GM18868 (cell line): ENCODE data around the gene XYLT2.
"Not testable (repeated sequence)": the region's sequence is repeated elsewhere in the genome, so short reads cannot be mapped to it uniquely, and the experiment has no call there.

Source experiments
- ATAC-seq: cut with Tn5 transposase; IDR thresholded peaks from one replicate; pipeline ENCODE4 v1.9.1; 2021; ENCODE audit warnings: mild to moderate bottlenecking, moderate library complexity; ENCODE audit not compliant: unreplicated experiment

Gene XYLT2

DNA sequence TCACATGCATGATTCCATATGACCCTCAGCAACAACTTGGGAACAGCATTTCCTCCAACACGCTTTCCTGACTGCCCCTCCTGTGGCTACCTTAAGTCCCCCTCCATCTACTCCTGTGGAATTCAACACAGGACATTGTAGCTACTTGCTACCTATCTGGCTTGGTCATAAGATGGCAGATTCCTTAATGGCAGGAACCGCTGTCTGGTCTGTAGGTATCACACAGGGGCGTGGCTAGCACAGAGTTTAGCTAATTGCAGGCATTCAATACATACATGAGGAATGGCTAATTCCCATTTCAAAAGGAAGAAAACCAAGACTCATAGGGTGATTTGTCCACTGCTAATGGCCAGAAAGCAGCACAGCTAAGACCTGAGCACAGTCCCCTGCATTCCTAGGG lies 42.8 kb downstream of the XYLT2 start:
- ATAC-seq: no peak

DNA sequence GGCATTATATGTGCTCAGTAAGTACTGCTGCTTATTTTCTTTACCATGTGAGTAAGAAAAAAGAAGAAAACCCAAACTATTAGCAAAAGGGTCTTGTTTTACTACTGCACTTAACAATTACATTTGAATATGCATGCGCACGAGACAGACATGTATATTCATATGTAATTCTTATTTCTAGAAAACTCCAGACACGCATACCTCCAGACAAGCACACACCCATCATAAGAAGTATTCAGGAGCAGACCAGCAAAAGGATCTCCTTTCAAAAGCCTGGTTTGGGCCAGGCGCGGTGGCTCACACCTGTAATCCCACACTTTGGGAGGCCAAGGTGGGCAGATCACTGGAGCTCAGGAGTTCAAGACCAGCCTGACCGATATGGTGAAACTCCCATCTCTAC lies 43.6 kb downstream of the XYLT2 start:
- no peak for ATAC-seq

DNA sequence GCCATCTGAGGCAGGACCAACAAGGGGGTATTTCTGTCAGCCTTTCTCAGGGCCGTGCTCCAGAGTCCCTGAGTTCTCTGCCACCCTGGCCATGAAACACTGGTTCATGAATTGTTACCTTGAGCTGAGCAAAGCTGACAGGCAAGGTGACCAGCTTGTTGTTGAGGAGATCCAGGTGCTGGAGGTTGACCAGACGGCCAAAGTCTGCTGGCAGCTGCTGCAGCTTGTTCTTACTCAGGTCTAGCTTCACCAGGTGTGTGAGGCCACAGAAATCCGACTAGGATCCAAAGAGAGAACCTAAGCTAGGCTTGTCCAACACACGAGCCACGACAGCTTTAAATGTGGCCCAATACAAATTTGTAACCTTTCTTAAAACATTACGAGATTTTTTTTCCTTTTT lies 46.7 kb downstream of the XYLT2 start:
- no peak for ATAC-seq

DNA sequence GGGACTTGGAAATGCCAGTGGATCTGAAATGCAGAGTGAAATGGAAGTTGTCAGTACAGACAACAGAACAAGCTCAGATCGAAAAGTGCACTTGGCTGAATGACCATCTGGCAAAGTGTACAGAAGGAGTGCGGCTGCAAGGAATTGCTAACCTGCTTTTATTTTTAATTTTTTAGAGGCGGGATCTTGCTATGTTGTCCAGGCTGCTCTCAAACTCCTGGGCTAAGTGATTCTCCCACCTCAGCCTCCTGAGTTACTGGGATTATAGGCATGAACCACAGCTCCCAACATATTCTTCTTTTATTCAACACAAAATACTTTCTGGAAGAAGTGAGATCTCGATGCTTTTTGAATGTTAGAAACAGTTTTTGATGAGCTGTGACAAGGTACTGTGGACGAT lies 47.8 kb downstream of the XYLT2 start:
- ATAC-seq: no peak

DNA sequence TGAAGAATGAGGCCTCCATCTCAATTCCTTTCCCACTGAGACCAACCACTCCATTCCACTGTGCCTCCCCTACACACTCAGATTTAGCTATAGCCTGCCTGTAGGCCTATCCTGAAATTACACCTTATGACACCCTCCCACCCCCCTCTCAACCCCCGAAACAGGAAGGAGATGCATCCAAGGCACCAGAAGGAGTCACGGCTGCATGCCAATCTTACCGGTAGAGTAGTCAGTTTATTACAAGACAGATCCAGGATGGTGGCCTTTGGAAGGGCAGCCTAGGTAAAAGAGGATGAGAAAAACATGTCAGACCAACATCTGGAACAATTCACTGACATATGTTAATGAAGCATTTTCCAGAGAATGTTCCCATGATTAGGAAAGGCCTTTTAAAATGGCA lies 48.8 kb downstream of the XYLT2 start:
- ATAC-seq: no peak

DNA sequence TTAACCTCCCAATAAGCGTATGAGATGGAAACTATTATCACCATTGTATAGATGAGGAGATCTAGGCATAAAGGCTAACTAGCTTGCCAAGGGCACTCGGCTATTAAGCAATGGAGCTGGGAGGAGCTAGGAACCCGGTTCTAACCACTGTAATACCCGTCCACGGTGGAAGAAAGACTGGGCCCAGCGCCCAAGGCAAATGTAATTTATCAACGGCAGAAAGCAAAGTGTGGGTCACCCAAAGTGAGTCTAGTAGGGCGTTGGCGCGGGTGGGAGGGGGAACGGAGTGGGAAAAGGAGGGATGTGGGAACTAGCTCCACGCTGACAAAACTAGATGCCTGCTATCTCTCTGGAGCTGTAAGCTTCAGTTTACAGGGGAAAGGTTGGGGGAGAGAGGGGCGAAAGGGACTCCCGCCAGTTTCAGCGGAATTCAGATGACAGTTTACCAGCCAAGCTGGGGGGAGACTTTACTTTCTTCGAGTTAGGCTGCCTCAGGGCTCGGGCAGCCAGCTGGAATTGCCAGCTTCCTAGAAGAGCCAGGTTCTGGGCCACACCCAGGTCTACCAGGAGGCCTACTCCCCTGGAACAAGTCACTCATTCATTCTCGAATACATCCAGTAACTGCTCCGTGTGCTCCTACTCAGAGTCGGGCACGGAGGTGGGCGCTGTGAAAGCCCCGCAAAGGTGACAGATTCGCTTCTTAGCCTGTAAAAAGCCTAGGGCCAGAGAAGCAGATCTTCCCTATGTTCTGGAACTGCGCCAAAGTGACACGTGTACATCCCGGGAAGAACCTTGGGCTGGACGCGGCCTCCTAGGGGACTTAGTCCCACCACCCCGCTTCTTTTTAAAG lies 50.6 kb downstream of the XYLT2 start:
- ATAC-seq: no peak

DNA sequence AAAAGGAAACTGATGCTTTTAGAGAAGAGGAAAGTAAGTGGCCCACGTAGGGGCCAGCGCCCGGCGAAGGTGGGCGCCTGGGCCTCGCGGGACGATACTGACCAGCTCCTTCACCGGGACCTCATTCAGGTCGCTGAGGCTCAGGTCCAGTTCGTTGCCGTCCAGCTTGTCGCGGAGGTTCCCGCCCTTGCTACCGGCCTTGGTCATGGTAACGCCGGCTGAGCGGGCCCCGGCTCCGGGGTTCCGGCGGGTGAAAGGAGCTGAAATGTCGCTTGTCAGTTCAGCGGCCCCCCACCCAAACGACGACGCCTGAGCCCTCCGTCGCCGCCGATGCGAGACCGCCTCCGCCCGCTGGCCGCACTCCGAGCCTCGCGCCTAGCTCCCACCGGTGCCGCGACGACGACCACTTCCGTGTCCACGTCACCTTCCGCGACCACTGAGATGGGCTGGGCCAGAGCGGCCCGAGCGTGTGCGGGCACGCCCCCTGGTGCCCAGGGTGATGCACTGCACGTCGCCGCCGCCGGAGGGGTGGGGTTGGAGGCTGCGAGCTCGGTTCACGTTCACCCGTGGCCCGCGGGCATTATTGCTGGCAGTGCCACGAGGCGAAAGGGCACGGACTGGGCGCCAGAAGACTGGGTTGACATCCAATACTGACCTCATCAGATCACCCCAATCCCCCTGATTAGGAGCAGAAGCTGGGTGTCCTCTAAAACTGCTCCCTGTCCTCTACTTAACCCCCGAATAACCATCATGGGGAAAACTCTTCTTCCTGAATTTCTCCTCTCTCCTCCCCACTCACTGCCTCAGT lies 51.4 kb downstream of the XYLT2 start, which contains the start of gene LRRC59:
Gene LRRC59, minus strand, starts transcription at position 413 of the 808 bp plus-strand sequence. Its CDS starts 206 bp downstream, at position 207.
- peak; percentile 98 for ATAC-seq

DNA sequence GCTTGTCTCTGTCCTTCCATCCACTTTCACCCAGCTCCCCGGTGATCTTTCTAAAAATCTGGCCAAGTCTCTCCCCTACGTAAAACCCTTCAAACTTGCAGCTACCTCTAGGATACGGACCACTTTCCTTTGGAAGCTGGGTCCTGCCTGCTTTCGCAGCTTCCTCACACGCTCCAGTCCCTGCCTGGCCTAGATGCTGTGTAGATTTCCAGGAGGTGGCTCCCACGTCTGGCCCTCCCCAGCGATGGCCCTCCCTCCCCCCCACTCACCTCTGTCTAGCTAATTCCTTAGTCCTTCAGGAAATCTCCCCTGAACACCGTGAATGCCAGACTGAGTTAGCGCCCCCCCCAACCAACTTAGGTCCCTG lies 52.0 kb downstream of the XYLT2 start:
- no peak for ATAC-seq

DNA sequence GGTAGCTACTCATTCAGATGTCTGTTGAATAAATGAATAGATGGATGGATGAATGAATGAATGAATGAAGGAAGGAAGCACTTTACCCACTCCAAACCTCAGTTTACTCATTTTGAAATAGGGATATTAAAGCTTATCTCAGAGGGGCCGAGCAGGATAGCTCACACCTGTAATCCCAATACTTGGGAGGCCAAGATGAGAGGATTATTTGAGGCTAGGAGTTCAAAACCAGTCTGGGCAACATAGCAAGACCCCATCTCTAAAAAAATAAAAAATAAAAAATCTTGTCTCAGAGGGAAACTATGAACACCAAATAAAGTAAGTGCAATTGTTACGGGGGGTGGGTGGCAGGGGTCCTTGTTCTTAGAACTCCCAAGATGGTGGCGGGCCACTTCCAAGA lies 52.7 kb downstream of the XYLT2 start:
- not testable (repeated sequence) for ATAC-seq

DNA sequence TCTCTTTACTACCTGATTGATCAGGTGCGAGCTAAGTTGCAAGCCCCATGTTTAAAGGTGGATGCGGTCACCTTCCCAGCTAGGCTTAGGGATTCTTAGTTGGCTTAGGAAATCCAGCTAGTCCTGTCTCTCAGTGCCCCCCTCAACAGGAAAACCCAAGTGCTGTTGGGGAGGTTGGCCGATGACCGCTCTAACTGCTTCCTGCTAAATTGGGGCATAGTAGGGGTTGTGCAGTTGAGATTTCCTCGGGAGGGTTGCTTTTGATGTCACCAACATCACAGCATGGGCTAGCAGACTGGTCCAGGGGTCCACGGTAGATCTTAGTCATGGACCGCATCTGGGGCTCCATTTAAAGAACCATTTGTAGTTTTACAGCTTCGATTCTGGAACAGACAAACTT lies 53.7 kb downstream of the XYLT2 start:
- not testable (repeated sequence) for ATAC-seq

DNA sequence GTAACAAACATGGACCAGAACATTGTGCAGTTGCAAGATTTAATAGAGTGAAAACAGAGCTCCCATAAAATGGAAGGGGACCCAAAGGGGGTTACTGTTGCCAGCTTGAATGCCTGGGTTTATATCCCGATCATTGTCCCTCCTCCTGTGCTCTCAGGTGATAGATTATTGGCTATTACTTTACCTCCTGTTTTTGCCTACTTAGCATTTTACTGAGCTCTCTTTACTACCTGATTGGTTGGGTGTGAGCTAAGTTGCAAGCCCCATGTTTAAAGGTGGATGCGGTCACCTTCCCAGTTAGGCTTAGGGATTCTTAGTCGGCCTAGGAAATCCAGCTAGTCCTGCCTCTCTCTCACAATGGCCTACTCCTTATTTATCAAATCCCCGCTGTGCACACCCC lies 59.4 kb downstream of the XYLT2 start:
- ATAC-seq: not testable (repeated sequence)

DNA sequence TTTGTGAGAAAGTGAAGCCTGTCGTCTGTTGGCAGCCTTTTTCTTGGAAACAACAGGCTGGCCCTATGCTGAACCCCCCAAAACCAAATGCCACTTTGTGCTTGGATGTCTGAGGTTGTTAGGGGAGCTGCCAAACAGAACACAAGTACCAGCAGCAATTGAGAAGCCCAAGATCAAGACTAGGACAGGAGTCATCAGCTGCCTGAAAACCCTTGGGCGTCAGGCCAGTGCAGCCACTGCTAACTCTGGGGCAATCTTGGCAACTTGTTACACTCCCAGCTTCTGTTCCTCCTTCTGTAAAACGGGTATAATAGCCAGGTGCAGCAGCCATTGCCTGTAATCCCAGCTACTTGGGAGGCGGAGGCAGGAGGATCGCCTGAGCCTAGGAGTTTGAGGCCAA lies 60.7 kb downstream of the XYLT2 start:
- ATAC-seq: no peak

DNA sequence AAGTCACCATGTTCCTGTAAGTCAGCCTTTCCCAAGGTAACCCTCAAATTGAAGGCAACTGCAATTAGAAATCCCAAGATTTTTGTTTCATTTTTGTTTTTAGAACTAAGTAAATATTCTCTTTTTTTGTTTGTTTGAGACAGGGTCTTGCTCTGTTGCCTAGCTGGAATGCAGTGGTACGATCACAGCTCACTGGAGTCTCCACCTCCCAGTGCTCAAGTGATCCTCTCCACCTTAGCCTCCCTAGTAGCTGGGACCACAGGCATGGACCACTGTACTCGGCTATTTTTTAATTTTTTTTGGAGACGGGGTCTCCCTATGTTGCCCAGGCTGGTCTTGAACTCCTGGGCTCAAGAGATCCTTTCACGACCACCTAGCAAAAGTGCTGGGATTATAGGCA lies 62.0 kb downstream of the XYLT2 start:
- ATAC-seq: no peak
